Cardiac muscle cell (in vitro differentiated cells and primary cell): ENCODE results near the gene ACTA2. TPM values are rescaled to one million over a fixed set of nuclear protein-coding genes. Genes with fewer than 3 reads are reported as not detected.

Source experiments
- DNase-seq, 2 donors: peaks; one replicate each; pipeline versions ENCODE4 v3.0.0 to v3.0.0-alpha.2; 2010 to 2017; ENCODE audit warnings: low read depth in 1 of 2, low spot score in 1 of 2
- H3K27ac ChIP-seq: fragments of 200-600 bp; sonication (generic); 2 replicates; pipeline ENCODE4 v1.5.1; 2016
- H3K27me3 ChIP-seq: fragments of 200-600 bp; sonication (generic); 2 replicates; pipeline ENCODE4 v1.6.0; 2016; ENCODE audit warnings: control low read depth
- H3K36me3 ChIP-seq: fragments of 200-600 bp; sonication (generic); 2 replicates; pipeline ENCODE4 v1.5.1; 2016; ENCODE audit warnings: control low read depth
- H3K4me1 ChIP-seq: fragments of 200-600 bp; sonication (generic); 2 replicates; pipeline ENCODE4 v1.8.1; 2017; ENCODE audit warnings: low read depth, mild to moderate bottlenecking, mixed run types
- H3K4me3 ChIP-seq: fragments of 200-600 bp; sonication (generic); 2 replicates; pipeline ENCODE4 v1.5.1; 2016; ENCODE audit warnings: mild to moderate bottlenecking
- H3K9me3 ChIP-seq: fragments of 200-600 bp; sonication (generic); 2 replicates; pipeline ENCODE4 v1.5.1; 2017; ENCODE audit warnings: low read depth, mild to moderate bottlenecking, control low read depth
- CTCF ChIP-seq: IDR thresholded peaks from 2 replicates; pipeline ENCODE4 v1.5.1; 2012; ENCODE audit warnings: low read depth, mild to moderate bottlenecking, low read length
- polyA plus RNA-seq: library from polyadenylated mRNA; unstranded; fragments of >200 nt; fragmentation: Nextera tagmentation; extraction: Ambion mirVana; gene quantifications from 2 replicates; pipeline ENCODE4 v1.2.1, GENCODE V29; 2016
- total RNA-seq: library from RNA; depleted of rRNA; stranded (reverse); fragments of >200 nt; gene quantifications from 2 replicates; pipeline ENCODE4 v1.2.3, GENCODE V29; 2016

ACTA2 gene
- total and polyA plus RNA-seq, 2 experiments from 2014 or later, result 405 to 2,064 TPM

- no peaks in the 10 kb centered on the region for H3K9me3 ChIP-seq
- no peaks in the 10 kb centered on the region for H3K27me3 ChIP-seq
- no peak for TF ChIP-seq CTCF
- DNase-seq, result no peak
- peaks cover 1% of the 10 kb centered on the region for H3K4me1 ChIP-seq
- no peak overlapping the region for H3K27ac ChIP-seq
- no peak overlapping the region for H3K4me3 ChIP-seq
- H3K36me3 ChIP-seq, result peaks cover 26% of the 10 kb centered on the region
Observed at GRCh38 chr10:88943778-88944177, 8.8 kb downstream of the ACTA2 start.

- H3K36me3 ChIP-seq, result peaks cover 34% of the 10 kb centered on the region
- no peak for DNase-seq
- H3K9me3 ChIP-seq, result no peaks in the 10 kb centered on the region
- no peaks in the 10 kb centered on the region for H3K27me3 ChIP-seq
- TF ChIP-seq CTCF, result no peak
- H3K4me1 ChIP-seq, result no peaks in the 10 kb centered on the region
- H3K27ac ChIP-seq, result no peak overlapping the region
- H3K4me3 ChIP-seq, result no peak overlapping the region
Observed at GRCh38 chr10:88941026-88941425, 11.5 kb downstream of the ACTA2 start.

GRCh38 chr10:88938938-88939337 lies 13.6 kb downstream of the ACTA2 start:
- no peak for DNase-seq
- Histone ChIP-seq H3K36me3 (peaks cover 26% of the 10 kb centered on the region), H3K9me3 (no peaks in the 10 kb centered on the region), H3K4me3 (no peak overlapping the region), H3K27ac (no peak overlapping the region), H3K27me3 (no peaks in the 10 kb centered on the region), H3K4me1 (no peaks in the 10 kb centered on the region)
- TF ChIP-seq CTCF, result no peak

GRCh38 chr10:88938039-88938438 lies 14.5 kb downstream of the ACTA2 start:
- Histone ChIP-seq H3K27ac (no peak overlapping the region), H3K4me3 (no peak overlapping the region), H3K27me3 (no peaks in the 10 kb centered on the region), H3K36me3 (peaks cover 21% of the 10 kb centered on the region), H3K9me3 (no peaks in the 10 kb centered on the region), H3K4me1 (no peaks in the 10 kb centered on the region)
- TF ChIP-seq CTCF, result no peak
- no peak for DNase-seq

- Histone ChIP-seq H3K4me3 (no peak overlapping the region), H3K27me3 (no peaks in the 10 kb centered on the region), H3K36me3 (peaks cover 21% of the 10 kb centered on the region), H3K4me1 (no peaks in the 10 kb centered on the region), H3K27ac (no peak overlapping the region), H3K9me3 (no peaks in the 10 kb centered on the region)
- no peak for DNase-seq
- no peak for TF ChIP-seq CTCF
Observed at GRCh38 chr10:88936656-88937055, 15.9 kb downstream of the ACTA2 start.
